SK-N-SH (cell line): ENCODE measurements around the gene NCDN.

Source experiments
- FOXJ3 ChIP-seq: sonication (generic); formaldehyde crosslinking; IDR thresholded peaks from 2 replicates; pipeline ENCODE4 v1.5.1; 2020; ENCODE audit warnings: mild to moderate bottlenecking, missing genetic modification reagents
- GATA2 ChIP-seq: sonication (generic); formaldehyde crosslinking; IDR thresholded peaks from 2 replicates; pipeline ENCODE4 v1.5.0; 2020; ENCODE audit warnings: mild to moderate bottlenecking, missing genetic modification reagents
- RAD21 ChIP-seq: IDR thresholded peaks from 2 replicates; pipeline ENCODE4 v1.6.1; 2012; ENCODE audit warnings: mild to moderate bottlenecking, low read length

- TF ChIP-seq RAD21 (no peak), FOXJ3 (CRISPR knock-in tag) (no peak), GATA2 (CRISPR knock-in tag) (no peak)
Measured at GRCh38 chr1:35611655-35612054, 54.1 kb downstream of the NCDN start.
